Fibroblast of gingiva (primary cell): Measurements from ENCODE around the gene ADH5.
"Not testable (repeated sequence)": the region's sequence is repeated elsewhere in the genome, so short reads cannot be mapped to it uniquely, and the experiment has no call there.

Experiments used
- DNase-seq: peaks from one replicate; pipeline ENCODE4 v3.0.0-alpha.2; 2011; ENCODE audit warnings: low read depth

Gene ADH5

GRCh38 chr4:99082192-99082591, 6.4 kb downstream of the ADH5 start:
- no peak for DNase-seq

- not testable (repeated sequence) for DNase-seq
These were observed 7.7 kb downstream of the ADH5 start for GRCh38 chr4:99080869-99081268.

DNA sequence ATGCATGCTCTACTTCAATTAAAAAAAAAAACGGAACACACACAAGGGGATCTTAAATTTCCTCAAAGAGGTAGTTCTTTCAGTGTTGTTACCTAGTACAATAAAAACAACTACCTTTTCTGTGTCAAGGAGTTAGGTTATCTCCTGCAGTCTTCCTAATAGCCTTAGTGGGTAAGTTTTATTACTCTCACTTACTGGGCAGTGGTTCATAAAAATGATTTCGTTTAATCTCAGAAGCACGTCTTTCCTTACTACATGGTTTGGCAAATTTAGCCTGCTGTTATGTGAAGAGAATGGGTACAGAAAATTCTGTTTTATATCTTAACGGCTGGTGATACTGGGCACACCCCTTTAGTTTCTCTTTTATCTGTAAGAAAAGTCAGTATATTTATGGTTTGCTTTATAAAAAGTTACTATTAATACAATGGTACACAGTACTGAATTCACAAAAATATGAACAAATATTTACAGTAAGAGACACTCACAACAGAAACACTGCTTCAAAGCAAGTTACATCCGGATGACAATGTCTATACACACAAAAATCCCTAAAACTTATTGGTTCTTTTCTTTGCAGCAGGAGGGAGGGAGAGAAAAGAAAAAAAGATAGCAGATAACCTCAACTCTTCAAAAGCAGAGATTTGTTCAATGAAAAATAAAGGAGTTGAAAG, 8.8 kb downstream of the ADH5 start:
- DNase-seq, result no peak

DNA sequence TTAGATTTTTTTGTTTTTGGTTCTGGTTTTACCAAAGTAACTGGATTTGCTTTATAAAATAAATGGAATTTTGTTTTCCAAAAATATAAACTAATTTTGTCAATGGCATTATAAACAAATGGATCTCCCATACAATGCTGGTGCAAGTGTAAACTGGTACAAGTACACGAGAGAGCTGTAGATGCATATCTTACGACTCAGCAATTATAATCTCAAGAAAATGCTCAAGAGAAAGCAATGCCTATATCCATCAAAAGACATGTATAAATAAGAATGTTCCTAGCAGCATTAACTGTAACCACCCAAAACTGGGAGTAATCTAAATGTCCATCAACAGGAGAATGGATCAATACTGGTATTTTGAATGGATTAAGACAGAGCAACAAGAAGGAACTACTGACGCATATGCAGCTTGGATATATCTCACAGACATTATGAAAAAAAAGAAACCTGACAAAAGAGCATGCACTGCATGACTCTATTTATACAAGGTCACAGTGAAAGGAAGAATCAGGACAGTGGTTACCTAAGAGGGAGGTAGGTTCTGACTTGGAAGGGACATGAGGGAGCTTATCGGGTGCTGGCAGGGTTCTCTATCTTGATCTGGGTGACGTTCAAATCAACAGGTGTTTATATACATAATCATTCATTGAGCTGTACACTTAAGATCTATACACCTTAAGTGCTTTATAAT, 9.5 kb downstream of the ADH5 start:
- DNase-seq, result no peak

- no peak for DNase-seq
These were observed 10.3 kb downstream of the ADH5 start for GRCh38 chr4:99078336-99078735.

DNA sequence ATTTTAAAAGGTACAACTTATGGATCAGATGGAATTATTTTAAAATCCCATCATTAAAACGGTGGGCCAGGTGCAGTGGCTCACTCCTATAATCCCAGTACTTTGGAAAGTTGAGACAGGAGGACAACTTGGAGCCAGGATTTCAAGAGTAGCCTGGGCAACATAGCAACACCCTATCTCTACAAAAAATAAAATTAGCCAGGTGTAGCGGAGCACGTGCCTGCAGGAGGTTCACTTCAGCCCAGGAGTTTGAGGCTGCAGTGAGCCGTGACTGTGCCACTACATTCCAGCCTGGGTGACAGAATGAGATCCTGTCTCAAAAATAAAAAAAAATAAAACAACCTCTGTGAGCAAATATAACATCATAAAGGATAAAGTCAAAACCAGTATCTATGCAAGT, 11.4 kb downstream of the ADH5 start:
- DNase-seq, result no peak

DNA sequence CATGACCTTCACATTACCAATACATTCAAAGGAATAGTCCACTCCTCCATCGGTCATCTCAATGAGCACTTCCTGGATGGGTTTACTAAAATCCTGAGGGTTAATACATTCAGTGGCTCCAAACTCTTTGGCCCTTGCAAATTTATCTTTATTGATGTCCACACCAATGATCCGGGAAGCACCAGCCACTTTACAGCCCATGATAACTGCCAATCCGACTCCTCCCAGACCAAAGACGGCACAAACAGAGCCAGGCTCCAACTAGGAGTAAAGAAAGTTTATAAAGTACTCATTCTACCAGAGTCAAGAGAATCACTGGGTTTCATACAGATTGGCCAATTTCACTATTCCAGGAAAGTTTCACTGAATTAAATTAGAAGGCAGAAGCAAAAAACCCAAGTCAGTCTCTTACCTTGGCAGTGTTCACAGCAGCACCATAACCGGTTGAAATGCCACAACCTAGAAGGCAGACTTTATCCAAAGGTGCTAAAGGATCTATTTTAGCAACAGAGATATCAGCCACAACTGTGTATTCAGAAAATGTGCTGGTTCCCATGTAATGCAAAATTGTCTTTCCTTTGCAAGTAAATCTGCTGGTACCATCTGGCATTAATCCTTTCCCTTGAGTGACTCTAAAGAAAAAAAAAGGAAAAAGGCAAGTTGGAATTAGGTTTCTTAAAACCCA, 12.2 kb downstream of the ADH5 start:
- DNase-seq, result no peak

DNA sequence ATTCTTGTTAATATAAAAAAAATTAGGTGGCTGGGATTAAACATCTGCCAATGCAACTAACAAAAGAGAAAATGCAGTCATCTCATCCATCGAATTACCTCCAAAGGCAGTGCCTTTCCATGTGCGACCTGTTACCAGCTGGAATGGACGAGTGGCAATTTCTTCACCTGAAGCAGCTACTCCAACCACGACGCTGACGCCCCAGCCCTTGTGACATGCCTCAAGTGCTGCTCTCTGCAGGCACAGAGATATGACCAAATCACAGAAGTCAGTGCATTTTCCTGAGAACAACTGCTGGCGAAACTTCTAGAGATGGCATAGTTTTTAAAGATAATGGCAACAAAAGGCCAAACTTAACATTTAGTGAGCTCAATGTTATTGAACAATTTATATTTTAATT, 13.8 kb downstream of the ADH5 start:
- DNase-seq, result no peak

- no peak for DNase-seq
These were observed 17.4 kb downstream of the ADH5 start for GRCh38 chr4:99071159-99071558.

DNA sequence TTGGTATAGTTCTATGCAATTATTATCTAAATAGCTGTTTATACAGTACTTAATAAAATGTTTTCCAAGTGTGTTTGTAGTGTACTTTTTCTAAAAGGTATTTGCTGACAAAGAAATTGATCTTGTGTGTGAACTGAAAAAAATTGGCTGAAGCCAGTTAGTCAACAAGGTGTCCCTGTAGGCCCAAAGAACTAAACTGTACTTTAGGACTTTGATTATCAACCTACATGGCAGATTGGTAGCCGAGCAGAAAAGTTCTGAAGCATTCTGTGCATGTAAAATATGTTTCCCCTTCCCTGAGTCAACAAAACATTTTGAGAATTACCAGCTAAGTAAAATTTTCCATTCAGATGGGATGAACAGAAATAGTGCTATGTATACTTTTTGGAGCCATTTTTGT, 21.0 kb downstream of the ADH5 start:
- DNase-seq, result no peak

- not testable (repeated sequence) for DNase-seq
These were observed 23.1 kb downstream of the ADH5 start for GRCh38 chr4:99065521-99065920.

- no peak for DNase-seq
These were observed 26.5 kb downstream of the ADH5 start for GRCh38 chr4:99062120-99062519.

- DNase-seq, result no peak
These were observed 27.4 kb downstream of the ADH5 start for GRCh38 chr4:99061048-99061700.

GRCh38 chr4:99059550-99059949, 29.0 kb downstream of the ADH5 start:
- no peak for DNase-seq

- no peak for DNase-seq
These were observed 30.4 kb downstream of the ADH5 start for GRCh38 chr4:99058228-99058627.

- no peak for DNase-seq
These were observed 34.1 kb downstream of the ADH5 start for GRCh38 chr4:99054428-99054994.

- DNase-seq, result peak; percentile 59
These were observed 35.7 kb downstream of the ADH5 start for GRCh38 chr4:99052902-99053301.

GRCh38 chr4:99047710-99048109, 40.9 kb downstream of the ADH5 start:
- no peak for DNase-seq

DNA sequence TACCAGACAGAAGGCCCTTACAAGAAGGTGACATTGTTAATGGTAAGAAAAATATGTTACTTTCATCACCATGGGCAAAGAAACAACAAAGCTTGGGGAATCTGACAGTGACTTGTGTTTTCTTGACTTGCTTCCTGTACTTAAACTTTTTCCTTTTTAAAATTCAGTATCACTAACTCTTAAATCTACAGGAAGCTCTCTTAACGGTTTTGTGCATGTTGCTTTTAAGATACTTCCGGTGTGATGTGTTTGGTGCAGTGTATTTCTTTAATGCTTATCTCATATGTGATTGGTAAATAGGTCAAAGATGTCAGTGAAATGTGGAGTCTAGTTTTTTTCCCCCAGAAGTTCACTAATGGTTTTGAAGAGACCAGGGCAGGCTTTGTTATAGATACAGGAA, 45.2 kb downstream of the ADH5 start:
- DNase-seq, result no peak

- DNase-seq, result no peak
These were observed 50.4 kb downstream of the ADH5 start for GRCh38 chr4:99038213-99038612.

- DNase-seq, result no peak
These were observed 54.6 kb downstream of the ADH5 start for GRCh38 chr4:99033956-99034355.

DNA sequence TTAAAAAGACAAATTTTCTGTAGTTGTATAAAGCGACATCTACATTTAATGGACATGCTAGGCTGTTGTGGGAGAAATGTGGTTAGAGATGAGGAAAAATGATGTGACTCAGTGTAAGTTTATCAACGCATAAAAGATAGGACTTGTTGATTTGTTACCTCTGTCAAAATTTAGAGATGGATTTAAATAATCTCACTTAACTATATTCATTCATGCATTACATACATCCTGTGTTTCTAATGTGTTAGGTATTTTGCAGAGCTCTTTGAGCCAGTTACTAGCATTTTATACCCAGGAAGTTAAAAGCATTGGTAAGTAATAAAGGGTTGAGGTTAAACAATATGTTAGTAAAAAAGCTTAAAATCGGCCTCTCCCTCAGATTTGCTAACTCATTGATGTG, 58.7 kb downstream of the ADH5 start:
- DNase-seq, result no peak
